HG03064 (cell line): ENCODE results near the gene FAM9C.
"Not testable (repeated sequence)": the region's sequence is repeated elsewhere in the genome, so short reads cannot be mapped to it uniquely, and the experiment has no call there.

Experiments used
- ATAC-seq: cut with Tn5 transposase; IDR thresholded peaks from one replicate; pipeline ENCODE4 v1.9.1; 2021; ENCODE audit warnings: low read depth; ENCODE audit not compliant: unreplicated experiment

The FAM9C gene

GRCh38 chrX:13046141-13046855 lies 1.9 kb upstream of the FAM9C start:
- ATAC-seq, result no peak

- ATAC-seq, result no peak
Measured at GRCh38 chrX:13043938-13044337, 482 bp downstream of the FAM9C start.

DNA sequence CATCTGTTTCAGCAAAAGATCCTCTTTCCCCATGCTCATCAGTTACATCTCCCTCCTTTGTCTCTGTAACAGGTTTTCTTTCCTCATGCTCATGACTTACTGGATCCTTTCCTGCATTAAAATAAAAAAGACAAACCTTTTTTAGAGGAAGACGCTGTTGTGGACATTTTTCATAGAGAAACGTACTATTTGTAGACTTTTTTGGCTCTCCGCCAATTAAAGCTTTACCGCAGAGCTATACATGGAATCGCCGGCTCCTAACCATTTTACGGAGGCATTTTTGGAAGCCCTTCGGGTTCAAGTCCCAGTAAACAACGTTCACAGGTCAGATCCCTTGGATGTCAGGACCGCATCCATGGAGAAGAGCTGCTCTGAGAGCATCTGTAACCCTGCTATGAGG lies 1.3 kb downstream of the FAM9C start:
- ATAC-seq, result no peak

DNA sequence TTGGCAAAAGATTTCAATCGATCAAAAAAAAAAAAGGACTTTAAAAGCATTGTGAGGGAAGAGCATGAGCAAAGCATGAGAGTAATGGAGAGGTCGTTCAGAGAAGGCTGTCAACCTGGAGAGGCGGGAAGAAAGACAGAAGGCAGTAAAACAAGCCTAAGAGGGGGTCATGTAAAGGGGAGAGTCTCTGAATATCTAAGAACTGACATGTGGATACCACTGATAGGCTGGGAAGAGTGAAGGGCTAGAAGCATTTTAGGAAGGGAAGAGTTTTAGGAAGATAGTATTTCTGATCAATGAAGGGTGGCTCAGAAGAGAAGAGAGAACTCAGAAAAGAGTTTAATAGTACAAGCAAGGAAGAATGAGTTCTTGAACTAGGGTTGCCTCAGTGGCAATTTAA lies 7.5 kb downstream of the FAM9C start:
- ATAC-seq, result no peak

GRCh38 chrX:13033193-13033592 lies 11.2 kb downstream of the FAM9C start:
- ATAC-seq, result no peak

DNA sequence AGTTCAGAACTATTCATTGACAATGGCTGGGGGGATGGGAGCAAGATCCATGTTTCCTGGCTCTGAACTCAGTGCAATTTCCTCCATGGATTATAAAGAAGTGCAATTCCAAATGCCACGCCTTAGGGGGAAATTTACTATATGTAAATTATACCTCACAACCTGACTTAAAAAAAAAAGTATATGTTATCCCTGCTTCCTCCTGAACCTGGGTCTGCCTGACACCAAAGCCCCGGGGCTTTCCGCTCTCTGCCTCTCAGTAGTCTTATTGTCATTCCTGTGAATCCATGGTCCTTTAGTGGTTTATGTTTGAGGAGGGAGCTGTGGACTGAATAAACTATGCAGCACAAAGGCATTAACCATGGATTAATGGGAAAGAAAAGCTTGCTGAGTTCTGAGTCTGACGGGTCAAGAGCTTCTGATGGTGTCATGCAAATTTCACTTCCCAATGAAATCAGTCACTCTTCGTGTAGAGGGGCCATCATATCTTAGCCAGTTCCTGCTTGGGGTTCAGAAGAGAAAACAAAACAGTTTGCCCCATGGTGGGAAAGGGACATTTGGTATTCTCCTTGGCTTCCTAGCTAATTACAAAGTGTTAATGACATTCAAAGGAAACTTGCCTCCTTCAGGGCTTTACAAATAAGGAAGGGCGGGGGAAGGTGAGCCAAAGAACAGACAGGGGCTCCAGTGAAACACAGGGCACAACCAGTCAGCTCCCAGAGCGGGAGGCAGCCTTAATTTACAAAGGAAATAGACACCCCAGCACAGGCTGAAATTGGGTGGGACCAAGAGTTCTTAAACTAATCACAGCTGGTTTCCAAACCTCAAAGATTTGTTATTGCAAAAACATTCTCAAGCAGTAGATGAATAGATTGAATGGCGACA lies 14.3 kb downstream of the FAM9C start:
- no peak for ATAC-seq

DNA sequence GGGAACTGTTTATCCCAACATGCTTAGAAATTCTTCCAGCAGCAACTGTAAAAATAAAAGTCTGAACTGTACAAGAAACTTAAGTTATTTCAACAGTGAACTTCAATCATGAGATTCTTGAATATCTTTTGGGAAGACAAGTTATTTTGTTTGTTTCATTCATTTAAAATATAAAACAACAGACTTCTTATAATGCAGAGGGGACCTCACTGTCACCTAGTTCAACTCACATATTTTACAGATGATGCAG lies 14.9 kb downstream of the FAM9C start:
- ATAC-seq, result no peak

DNA sequence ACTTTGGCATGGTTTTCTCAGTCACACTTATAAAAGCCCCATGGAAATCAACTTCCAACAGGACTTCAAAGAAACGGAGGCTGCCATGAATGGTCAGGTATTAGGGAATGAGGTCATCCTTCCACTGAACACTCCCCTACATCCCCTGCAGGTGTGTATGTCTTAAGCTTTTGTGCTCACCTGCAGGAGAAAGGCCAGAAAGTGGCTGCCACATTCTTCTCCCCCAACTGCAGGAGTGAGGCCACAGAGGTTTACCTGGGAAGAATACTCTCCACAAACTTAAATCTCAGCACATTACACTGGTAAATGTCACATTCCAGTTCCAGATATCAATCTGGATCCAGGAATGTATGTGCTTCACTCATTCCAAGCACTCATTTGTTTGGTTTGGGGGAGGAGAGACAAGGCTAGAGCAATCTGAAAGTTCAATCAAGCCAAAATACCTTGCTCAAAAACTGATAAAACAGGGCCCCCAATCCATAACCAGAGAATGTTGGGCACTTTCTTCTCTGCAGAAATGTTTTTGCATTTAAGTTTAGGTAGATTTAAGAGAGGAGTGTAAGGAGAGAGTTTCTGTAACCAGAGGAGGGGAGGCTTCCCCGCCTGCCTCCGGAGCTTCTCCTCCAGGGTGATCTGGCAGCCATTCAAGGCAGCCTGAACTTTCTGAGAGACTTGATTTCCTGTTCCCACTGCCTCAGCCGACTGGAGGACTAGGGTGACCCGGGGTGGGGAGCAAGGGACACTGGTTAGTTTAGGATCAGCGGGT lies 15.4 kb downstream of the FAM9C start:
- no peak for ATAC-seq

DNA sequence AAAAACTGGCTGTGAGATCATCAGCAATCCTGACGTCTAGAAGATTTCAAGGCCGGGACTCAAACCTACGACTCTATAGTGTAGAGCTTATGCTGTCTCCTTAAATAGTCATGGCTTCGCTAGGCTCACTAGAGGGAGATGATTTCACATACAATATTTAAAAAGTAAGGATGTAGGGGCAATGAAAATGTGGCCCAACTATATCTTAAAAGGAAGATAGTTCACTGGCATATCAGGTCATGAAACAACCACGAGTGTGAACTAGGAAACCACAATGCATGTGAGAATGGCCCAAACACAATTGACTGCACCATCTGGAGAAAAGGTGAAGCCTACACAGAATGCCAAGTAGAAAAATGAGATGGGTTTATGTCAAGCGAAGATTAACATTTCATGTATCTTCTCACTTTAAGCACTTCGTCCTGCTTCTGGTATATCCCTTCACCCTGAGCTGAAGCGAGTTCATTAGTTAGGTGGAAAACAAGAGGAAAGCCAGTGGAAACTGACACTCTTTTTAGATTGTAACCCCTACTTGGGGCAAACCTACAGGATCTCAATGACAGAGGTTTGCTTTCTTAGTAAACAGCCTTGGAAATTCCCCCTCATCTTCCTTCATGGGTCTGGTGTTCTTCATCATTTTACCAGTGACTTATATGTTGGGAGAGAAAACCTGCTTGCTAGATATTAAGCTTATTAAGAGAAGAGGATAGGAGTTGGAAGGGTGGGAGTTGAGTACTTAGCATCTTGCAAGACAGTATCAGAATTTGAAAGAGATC lies 17.4 kb downstream of the FAM9C start:
- ATAC-seq, result no peak

DNA sequence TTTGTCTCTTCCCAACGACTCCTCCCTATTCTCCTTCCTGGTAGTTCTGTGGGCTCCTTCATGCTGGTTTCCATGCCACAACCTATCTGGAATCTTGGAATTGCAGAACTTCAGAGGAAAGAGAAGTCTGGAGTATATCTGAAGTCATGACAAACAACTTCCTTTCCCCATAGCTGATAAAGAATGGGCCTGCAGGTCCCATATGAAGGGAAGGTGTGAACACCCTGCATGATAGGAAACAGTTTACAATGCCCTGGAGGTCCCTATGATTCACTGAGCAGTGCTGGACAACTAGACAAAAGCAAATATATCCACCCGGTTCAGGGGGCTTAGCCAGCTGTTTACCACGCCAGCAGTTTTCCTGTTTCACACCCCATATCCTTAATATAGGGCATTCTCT lies 19.4 kb downstream of the FAM9C start:
- no peak for ATAC-seq

DNA sequence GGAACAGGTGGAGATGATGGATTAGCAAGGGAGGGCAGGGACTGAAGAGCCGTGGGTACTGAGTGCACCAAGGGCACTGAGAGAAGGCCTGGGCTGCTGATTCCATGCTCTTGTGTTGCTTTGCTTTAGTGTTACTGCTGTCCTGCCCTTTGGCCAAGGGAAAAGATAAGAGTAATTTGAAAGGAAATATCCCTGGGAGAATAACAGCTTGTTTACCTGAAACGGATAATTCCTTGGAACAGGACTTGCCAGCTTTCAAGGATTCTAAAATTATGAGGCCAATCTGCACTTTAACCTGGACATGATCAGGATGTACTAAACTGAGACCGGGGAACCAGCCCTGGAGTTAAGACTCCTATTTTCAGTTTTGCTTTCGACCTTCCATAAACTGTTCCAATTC lies 20.4 kb downstream of the FAM9C start:
- no peak for ATAC-seq

GRCh38 chrX:13023567-13023966 lies 20.9 kb downstream of the FAM9C start:
- no peak for ATAC-seq

DNA sequence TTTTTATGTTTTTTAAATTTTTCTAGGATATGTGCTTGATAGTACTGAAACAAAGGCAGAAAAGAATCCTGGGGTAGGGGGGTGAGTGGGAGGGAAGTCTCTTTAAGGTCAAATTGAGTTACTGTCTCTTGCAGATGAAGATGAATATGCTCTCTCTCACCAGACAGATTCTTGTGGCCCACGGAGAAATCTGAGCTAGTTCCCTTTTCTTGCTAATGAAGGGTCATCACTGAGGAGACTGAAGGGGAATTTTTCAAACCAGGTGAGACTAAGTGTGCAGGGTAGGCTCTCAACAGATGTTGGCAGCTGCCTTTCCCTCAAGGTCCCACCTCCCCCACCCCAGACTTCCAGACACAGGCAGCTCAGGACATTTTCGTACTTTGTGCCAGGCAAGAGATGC lies 21.5 kb downstream of the FAM9C start:
- ATAC-seq, result peak; percentile 65

DNA sequence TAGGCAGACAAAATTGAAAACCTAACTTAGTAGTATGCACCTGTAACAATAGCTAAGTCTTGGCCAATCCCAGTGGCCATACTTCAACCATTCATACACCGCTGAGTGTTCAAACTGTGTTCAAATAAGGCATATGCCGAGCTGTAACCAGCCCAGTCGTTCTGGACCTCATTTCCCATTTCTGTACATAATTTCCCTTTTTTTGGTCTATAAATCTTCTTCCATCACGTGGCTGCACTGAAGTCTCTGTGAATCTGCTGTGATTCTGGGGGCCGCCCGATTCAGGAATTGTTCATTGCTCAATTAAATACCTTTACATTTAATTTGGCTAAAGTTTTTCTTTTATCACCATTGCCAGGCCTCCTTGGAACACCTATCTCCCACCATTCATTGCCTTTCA lies 27.7 kb downstream of the FAM9C start:
- ATAC-seq, result not testable (repeated sequence)

DNA sequence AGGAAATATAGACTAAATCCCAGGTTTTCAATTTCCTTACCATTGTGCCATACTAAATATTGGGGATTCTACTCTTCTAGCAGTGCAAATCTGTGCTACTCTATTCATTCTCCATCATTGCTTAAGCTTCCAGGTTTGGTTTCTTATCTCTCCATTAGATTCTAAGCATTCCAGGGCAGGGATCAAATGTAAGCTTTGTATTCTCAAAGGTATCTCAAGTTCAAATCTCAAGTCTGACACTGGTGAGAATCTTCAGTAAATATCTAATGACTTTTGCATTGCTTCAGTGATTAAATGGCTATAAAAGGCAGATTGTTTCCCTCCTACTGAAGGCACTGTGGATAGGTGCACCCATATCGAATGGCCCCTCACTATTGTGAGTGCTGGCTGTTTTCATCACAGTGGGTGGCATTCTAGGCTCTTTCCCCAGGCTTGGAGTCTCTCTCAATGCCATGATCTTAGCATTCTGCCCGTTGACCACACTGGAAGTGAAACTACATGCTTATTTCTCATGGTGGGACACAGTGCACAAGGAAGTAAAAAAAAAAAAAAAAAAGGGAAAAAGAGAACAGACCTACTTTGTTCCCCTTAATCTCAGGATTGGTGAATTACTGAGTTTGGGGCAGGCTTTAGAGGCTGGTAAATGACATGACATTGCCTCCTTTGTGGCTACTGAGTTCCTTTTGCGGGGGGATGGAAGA lies 28.7 kb downstream of the FAM9C start:
- no peak for ATAC-seq

GRCh38 chrX:13014111-13015096 lies 30.0 kb downstream of the FAM9C start:
- peak; percentile 24 for ATAC-seq

- peak; percentile 78 for ATAC-seq
Measured at GRCh38 chrX:13013363-13014110, 30.9 kb downstream of the FAM9C start.

DNA sequence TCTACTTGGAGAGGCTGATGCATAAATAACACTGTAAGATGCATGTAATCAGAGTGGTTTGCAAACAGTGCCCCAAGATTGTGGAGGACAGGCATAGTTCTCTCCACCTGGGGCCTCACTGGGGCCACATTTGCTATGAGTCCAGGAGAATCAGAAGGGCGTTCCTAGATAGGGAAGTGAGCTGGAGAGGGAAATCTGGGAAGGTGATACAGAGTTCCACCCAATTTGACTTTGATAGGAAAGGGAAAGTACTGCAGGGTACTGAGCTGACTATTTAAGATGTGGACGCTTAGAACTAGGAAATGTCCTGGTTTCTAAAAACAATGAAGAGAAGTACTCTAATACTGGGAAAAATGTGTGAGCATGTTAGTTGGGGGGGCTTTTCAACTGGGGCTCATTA lies 33.9 kb downstream of the FAM9C start:
- ATAC-seq, result no peak
